Measurements from ENCODE around the gene TIGAR.
A peak's percentile ranks its signal among the peaks of the same experiment; 100 is the strongest.

Gene TIGAR

GRCh38 chr12:4312251-4312650 is 8.8 kb upstream of the TIGAR start:
- Histone ChIP-seq H3K9ac (ENCODE audit: low read length) (no peak overlapping the region), H3K4me1 (ENCODE audit: low read length) (no peaks in the 10 kb centered on the region)

DNA sequence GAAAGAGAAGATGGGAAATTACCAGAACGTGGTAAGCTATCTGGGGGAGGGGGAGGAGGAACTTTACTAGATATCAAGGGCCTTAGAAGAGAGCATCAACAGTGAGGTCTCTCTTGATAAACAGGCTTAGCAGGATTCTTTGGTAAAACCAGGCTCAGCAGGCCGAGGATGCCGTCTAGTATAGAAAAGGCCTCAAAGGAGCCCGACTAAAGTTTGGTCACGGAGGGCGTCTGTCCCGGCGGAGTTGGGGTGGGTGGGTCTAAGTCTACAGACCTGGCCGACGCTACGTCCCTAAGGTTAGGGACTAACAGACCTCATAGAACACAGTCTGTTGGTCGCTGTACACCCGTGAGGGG is 538 bp upstream of the TIGAR start:
- Histone ChIP-seq H3K79me2 (ENCODE audit: low read length) (peaks cover 35% of the 10 kb centered on the region), H3K27me3 (ENCODE audit: low read depth, low read length) (no peaks in the 10 kb centered on the region), H3K4me3 (ENCODE audit: low read length) (peak overlapping the region; percentile 96), H4K20me1 (ENCODE audit: insufficient read depth, low read length) (no peaks in the 10 kb centered on the region), H3K9ac (ENCODE audit: low read length) (peak overlapping the region; percentile 52), H3K27ac (ENCODE audit: low read length) (peak overlapping the region; percentile 28; the same call in 1 of the 2 replicates), H3K4me2 (ENCODE audit: low read length) (peak overlapping the region; percentile 95), H3K36me3 (replicated peaks; ENCODE audit: low read depth, low read length) (peaks cover 6% of the 10 kb centered on the region), H3K4me1 (ENCODE audit: low read length) (peaks cover 25% of the 10 kb centered on the region), H2AFZ (ENCODE audit: low read depth, low read length) (peak overlapping the region; percentile 20; the same call in 1 of the 2 replicates), H3K9me3 (ENCODE audit: insufficient read depth, low read length) (no peaks in the 10 kb centered on the region)
- no peak for TF ChIP-seq EZH2phosphoT487 (IDR thresholded peaks at IDR 0.05; ENCODE audit: low read depth)
- no peak for TF ChIP-seq CTCF (IDR thresholded peaks at IDR 0.05; ENCODE audit: low read depth, low read length)

More at GRCh38 chr12:4312251-4312650, 8.8 kb upstream of the TIGAR start:
- Histone ChIP-seq H3K4me3 (ENCODE audit: low read length) (no peak overlapping the region), H3K4me2 (ENCODE audit: low read length) (no peak overlapping the region), H3K9me3 (ENCODE audit: insufficient read depth, low read length) (no peaks in the 10 kb centered on the region), H3K36me3 (replicated peaks; ENCODE audit: low read depth, low read length) (peaks cover 44% of the 10 kb centered on the region), H3K27ac (ENCODE audit: low read length) (no peak overlapping the region), H3K79me2 (ENCODE audit: low read length) (no peaks in the 10 kb centered on the region), H3K27me3 (ENCODE audit: low read depth, low read length) (no peaks in the 10 kb centered on the region), H4K20me1 (ENCODE audit: insufficient read depth, low read length) (peaks cover 19% of the 10 kb centered on the region), H2AFZ (ENCODE audit: low read depth, low read length) (no peak overlapping the region)
- TF ChIP-seq EZH2phosphoT487 (IDR thresholded peaks at IDR 0.05; ENCODE audit: low read depth) (no peak), CTCF (IDR thresholded peaks at IDR 0.05; ENCODE audit: low read depth, low read length) (no peak)

DNA sequence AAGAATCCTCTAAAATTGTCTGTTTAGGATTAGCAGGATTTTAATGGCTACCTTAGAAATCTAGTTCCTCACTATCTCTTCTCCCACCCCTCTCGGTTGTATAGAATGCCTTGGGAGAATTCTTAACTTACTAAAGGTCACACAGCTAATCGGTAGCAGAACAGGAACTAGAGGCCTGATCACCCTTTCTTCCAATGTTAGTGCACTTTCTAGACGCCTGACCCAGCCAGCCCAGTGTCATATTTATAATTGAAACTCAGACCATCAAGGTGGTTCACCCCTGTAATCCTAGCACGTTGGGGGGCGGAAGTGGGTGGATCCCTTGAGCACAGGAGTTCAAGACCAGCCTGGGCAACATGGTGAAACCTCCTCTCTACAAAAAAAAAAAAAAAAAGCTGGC is 1.7 kb downstream of the TIGAR start:
- Histone ChIP-seq H2AFZ (ENCODE audit: low read depth, low read length) (no peak overlapping the region), H3K27me3 (ENCODE audit: low read depth, low read length) (no peaks in the 10 kb centered on the region), H3K79me2 (ENCODE audit: low read length) (peaks cover 54% of the 10 kb centered on the region), H3K9ac (ENCODE audit: low read length) (peak overlapping the region; percentile 76; the same call in 1 of the 2 replicates), H3K4me2 (ENCODE audit: low read length) (peak overlapping the region; percentile 77), H3K36me3 (replicated peaks; ENCODE audit: low read depth, low read length) (peaks cover 4% of the 10 kb centered on the region), H4K20me1 (ENCODE audit: insufficient read depth, low read length) (no peaks in the 10 kb centered on the region), H3K4me3 (ENCODE audit: low read length) (peak overlapping the region; percentile 96), H3K4me1 (ENCODE audit: low read length) (peaks cover 25% of the 10 kb centered on the region), H3K9me3 (ENCODE audit: insufficient read depth, low read length) (no peaks in the 10 kb centered on the region), H3K27ac (ENCODE audit: low read length) (peak overlapping the region; percentile 28)
- TF ChIP-seq EZH2phosphoT487 (IDR thresholded peaks at IDR 0.05; ENCODE audit: low read depth) (no peak), CTCF (IDR thresholded peaks at IDR 0.05; ENCODE audit: low read depth, low read length) (no peak)

- Histone ChIP-seq H3K27me3 (ENCODE audit: low read depth, low read length) (no peaks in the 10 kb centered on the region), H3K9ac (ENCODE audit: low read length) (no peak overlapping the region), H2AFZ (ENCODE audit: low read depth, low read length) (no peak overlapping the region), H4K20me1 (ENCODE audit: insufficient read depth, low read length) (no peaks in the 10 kb centered on the region), H3K4me1 (ENCODE audit: low read length) (peaks cover 25% of the 10 kb centered on the region), H3K27ac (ENCODE audit: low read length) (peak overlapping the region; percentile 28), H3K4me3 (ENCODE audit: low read length) (peak overlapping the region; percentile 96), H3K4me2 (ENCODE audit: low read length) (peak overlapping the region; percentile 77), H3K79me2 (ENCODE audit: low read length) (peaks cover 54% of the 10 kb centered on the region), H3K36me3 (replicated peaks; ENCODE audit: low read depth, low read length) (peaks cover 4% of the 10 kb centered on the region), H3K9me3 (ENCODE audit: insufficient read depth, low read length) (no peaks in the 10 kb centered on the region)
- TF ChIP-seq CTCF (IDR thresholded peaks at IDR 0.05; ENCODE audit: low read depth, low read length): no peak
- TF ChIP-seq EZH2phosphoT487 (IDR thresholded peaks at IDR 0.05; ENCODE audit: low read depth): no peak
Observed at GRCh38 chr12:4323396-4323795, 2.4 kb downstream of the TIGAR start.

Data from OCI-LY3 (cell line).